Neuronal stem cell (in vitro differentiated cells): Measurements from ENCODE around the gene RNF166.
A peak's percentile ranks its signal among the peaks of the same experiment; 100 is the strongest.

Source experiments
- DNase-seq: peaks from one replicate; pipeline ENCODE4 v3.0.0-alpha.2; 2013; ENCODE audit warnings: low spot score
- H2AFZ ChIP-seq: one replicate; pipeline ENCODE4 v1.6.1; 2013; ENCODE audit warnings: mild to moderate bottlenecking, low read length, inconsistent platforms
- H2AK5ac ChIP-seq: 2 replicates; pipeline ENCODE4 v1.6.1; 2013; ENCODE audit warnings: low read depth, mild to moderate bottlenecking, inconsistent platforms, low read length, moderate library complexity, mixed read lengths
- H2BK120ac ChIP-seq: 2 replicates; pipeline ENCODE4 v1.6.1; 2013; ENCODE audit warnings: low read depth, mild to moderate bottlenecking, inconsistent platforms, low read length, moderate library complexity, mixed read lengths
- H2BK12ac ChIP-seq: one replicate; pipeline ENCODE4 v1.6.1; 2013; ENCODE audit warnings: low read length, inconsistent platforms
- H2BK15ac ChIP-seq: 2 replicates; pipeline ENCODE4 v1.6.1; 2013; ENCODE audit warnings: mild to moderate bottlenecking, low read length, inconsistent platforms, mixed read lengths
- H2BK5ac ChIP-seq: one replicate; pipeline ENCODE4 v1.6.1; 2013; ENCODE audit warnings: inconsistent platforms, mild to moderate bottlenecking, low read length, moderate library complexity
- H3K14ac ChIP-seq: one replicate; pipeline ENCODE4 v1.6.1; 2013; ENCODE audit warnings: low read length, inconsistent platforms
- H3K18ac ChIP-seq: 2 replicates; pipeline ENCODE4 v1.6.1; 2013; ENCODE audit warnings: low read length, inconsistent platforms
- H3K23ac ChIP-seq: 2 replicates; pipeline ENCODE4 v1.6.1; 2013; ENCODE audit warnings: low read depth, mild to moderate bottlenecking, mixed read lengths, low read length, inconsistent platforms; ENCODE audit not compliant: poor library complexity
- H3K27ac ChIP-seq: replicated peaks from 3 replicates; pipeline ENCODE4 v1.5.1; 2013; ENCODE audit warnings: low read length, inconsistent platforms
- H3K27me3 ChIP-seq, 3 experiments: 2 replicates each; pipeline ENCODE4 v1.6.1; 2013; ENCODE audit warnings: low read length in 3 of 3, mild to moderate bottlenecking in 2 of 3, inconsistent platforms in 1 of 3, low read depth in 1 of 3, mixed read lengths in 1 of 3, moderate library complexity in 1 of 3; ENCODE audit not compliant: control insufficient read depth in 3 of 3, insufficient read depth in 3 of 3
- H3K36me3 ChIP-seq, 2 donors: replicated peaks in 1 of 2; 2 replicates each; pipeline ENCODE4 v1.6.1; 2013; ENCODE audit warnings: low read length in 2 of 2; ENCODE audit not compliant: control insufficient read depth in 2 of 2, insufficient read depth in 2 of 2
- H3K4ac ChIP-seq: 2 replicates; pipeline ENCODE4 v1.6.1; 2013; ENCODE audit warnings: inconsistent platforms, mild to moderate bottlenecking, low read length, moderate library complexity
- H3K4me1 ChIP-seq, 2 donors: 1 replicate in 1 of 2; 2 replicates in 1 of 2; pipeline ENCODE4 v1.6.1; 2013; ENCODE audit warnings: low read length in 2 of 2, low read depth in 1 of 2; ENCODE audit not compliant: control insufficient read depth in 2 of 2, insufficient read depth in 1 of 2
- H3K4me2 ChIP-seq: one replicate; pipeline ENCODE4 v1.6.1; 2013; ENCODE audit warnings: mild to moderate bottlenecking, low read length, inconsistent platforms; ENCODE audit not compliant: insufficient read depth, poor library complexity, severe bottlenecking
- H3K4me3 ChIP-seq, 2 donors: 2 replicates each; pipeline ENCODE4 v1.5.1; 2013; ENCODE audit warnings: low read length in 2 of 2, mild to moderate bottlenecking in 2 of 2, inconsistent platforms in 1 of 2, moderate library complexity in 1 of 2
- H3K79me1 ChIP-seq: one replicate; pipeline ENCODE4 v1.6.1; 2013; ENCODE audit warnings: low read depth, mild to moderate bottlenecking, inconsistent platforms, low read length, moderate library complexity
- H3K9ac ChIP-seq: one replicate; pipeline ENCODE4 v1.6.1; 2013; ENCODE audit warnings: mild to moderate bottlenecking, low read depth, low read length, inconsistent platforms; ENCODE audit not compliant: poor library complexity
- H3K9me3 ChIP-seq, 2 donors: replicated peaks in 1 of 2; 2 replicates each; pipeline versions ENCODE3 to v1.6.1; 2013; ENCODE audit warnings: low read length in 2 of 2, mild to moderate bottlenecking in 2 of 2, inconsistent platforms in 1 of 2, low read depth in 1 of 2, mixed read lengths in 1 of 2, moderate library complexity in 1 of 2; ENCODE audit not compliant: control insufficient read depth in 2 of 2, insufficient read depth in 1 of 2
- H4K8ac ChIP-seq: one replicate; pipeline ENCODE4 v1.6.1; 2013; ENCODE audit warnings: low read depth, mild to moderate bottlenecking, inconsistent platforms, low read length, moderate library complexity
- H4K91ac ChIP-seq: one replicate; pipeline ENCODE4 v1.6.1; 2013; ENCODE audit warnings: low read length, low read depth, mild to moderate bottlenecking, inconsistent platforms; ENCODE audit not compliant: poor library complexity
- WGBS, 2 donors: extraction: QIAGEN DNeasy Blood & Tissue Kit; methylation state at CpG; one replicate each; pipeline ENCODE4 v1.1.7; 2013; ENCODE audit warnings: missing lambda C conversion rate in 2 of 2, mixed read lengths in 1 of 2; ENCODE audit not compliant: insufficient read length in 2 of 2, insufficient replicate concordance in 1 of 2; ENCODE audit errors: extremely low coverage in 2 of 2; 5-methylcytosine and 5-hydroxymethylcytosine counted together

The RNF166 gene

GRCh38 chr16:88713568-88714419 lies 7.6 kb upstream of the RNF166 start:
- H4K91ac ChIP-seq = no peak overlapping the region
- no peak overlapping the region for H2BK120ac ChIP-seq
- peak overlapping the region in 1 of 2 donors; percentile 47 for H3K4me3 ChIP-seq
- no peaks in the 10 kb centered on the region for H3K9me3 ChIP-seq
- no peak overlapping the region for H3K9ac ChIP-seq
- H3K27me3 ChIP-seq = no peaks in the 10 kb centered on the region
- peaks cover 19 to 48% of the 10 kb centered on the region in 2 donors for H3K36me3 ChIP-seq
- WGBS, 2 donors = no CpG with 5 or more reads among the region's 30 CpGs
- no peak overlapping the region for H2AFZ ChIP-seq
- no peaks in the 10 kb centered on the region for H3K4me1 ChIP-seq
- no peak for DNase-seq
- H3K23ac ChIP-seq = peak overlapping the region; percentile 65
- H3K79me1 ChIP-seq = no peaks in the 10 kb centered on the region
- H3K18ac ChIP-seq = no peak overlapping the region
- H3K14ac ChIP-seq = peak overlapping the region; percentile 71
- no peak overlapping the region for H2AK5ac ChIP-seq
- H4K8ac ChIP-seq = no peak overlapping the region
- no peak overlapping the region for H2BK12ac ChIP-seq
- H3K4me2 ChIP-seq = no peak overlapping the region
- no peak overlapping the region for H2BK5ac ChIP-seq
- H3K4ac ChIP-seq = no peak overlapping the region
- no peak overlapping the region for H3K27ac ChIP-seq
- H2BK15ac ChIP-seq = no peak overlapping the region

- Histone ChIP-seq H3K9me3 (no peaks in the 10 kb centered on the region), H2BK15ac (no peak overlapping the region), H3K18ac (no peak overlapping the region), H3K27me3 (no peaks in the 10 kb centered on the region), H2BK120ac (no peak overlapping the region), H3K4me2 (no peak overlapping the region), H2AFZ (no peak overlapping the region), H3K4me3 (no peak overlapping the region), H3K27ac (no peak overlapping the region), H3K4me1 (no peaks in the 10 kb centered on the region), H2BK12ac (no peak overlapping the region), H2BK5ac (no peak overlapping the region), H4K91ac (no peak overlapping the region), H3K36me3 (peaks cover 16 to 41% of the 10 kb centered on the region in 2 donors), H3K23ac (peak overlapping the region; percentile 65), H3K14ac (no peak overlapping the region), H3K9ac (no peak overlapping the region), H4K8ac (no peak overlapping the region), H3K4ac (no peak overlapping the region), H2AK5ac (no peak overlapping the region), H3K79me1 (peaks cover 4% of the 10 kb centered on the region)
- WGBS, 2 donors = no CpG with 5 or more reads among the region's 15 CpGs
- DNase-seq = no peak
Measured at GRCh38 chr16:88713054-88713453, 6.8 kb upstream of the RNF166 start.

- H2BK120ac ChIP-seq = no peak overlapping the region
- no peak overlapping the region for H3K4me3 ChIP-seq
- peak overlapping the region; percentile 10 for H2BK12ac ChIP-seq
- H3K23ac ChIP-seq = no peak overlapping the region
- no peak overlapping the region for H2AFZ ChIP-seq
- no peak overlapping the region for H3K18ac ChIP-seq
- H3K4ac ChIP-seq = no peak overlapping the region
- no peaks in the 10 kb centered on the region for H3K9me3 ChIP-seq
- no CpG with 5 or more reads among the region's 25 CpGs for WGBS, 2 donors
- no peak overlapping the region for H2BK15ac ChIP-seq
- H3K4me1 ChIP-seq = peaks cover 0 to 1% of the 10 kb centered on the region in 2 donors
- no peak for DNase-seq
- peak overlapping the region; percentile 21 for H3K14ac ChIP-seq
- H2BK5ac ChIP-seq = no peak overlapping the region
- H3K79me1 ChIP-seq = peaks cover 5% of the 10 kb centered on the region
- H3K9ac ChIP-seq = no peak overlapping the region
- peaks cover 14 to 36% of the 10 kb centered on the region in 2 donors for H3K36me3 ChIP-seq
- no peak overlapping the region for H4K91ac ChIP-seq
- H3K27ac ChIP-seq = no peak overlapping the region
- peak overlapping the region; percentile 75 for H2AK5ac ChIP-seq
- no peak overlapping the region for H3K4me2 ChIP-seq
- no peaks in the 10 kb centered on the region for H3K27me3 ChIP-seq
- H4K8ac ChIP-seq = no peak overlapping the region
Measured at GRCh38 chr16:88712362-88712979, 6.3 kb upstream of the RNF166 start.

GRCh38 chr16:88711750-88712340 lies 5.6 kb upstream of the RNF166 start:
- no peak overlapping the region for H3K27ac ChIP-seq
- peaks cover 5% of the 10 kb centered on the region for H3K79me1 ChIP-seq
- no peak overlapping the region for H3K9ac ChIP-seq
- no peak overlapping the region for H2BK5ac ChIP-seq
- DNase-seq = no peak
- no peak overlapping the region for H2BK15ac ChIP-seq
- no peak overlapping the region for H2BK12ac ChIP-seq
- H3K36me3 ChIP-seq = peaks cover 12 to 29% of the 10 kb centered on the region in 2 donors
- no peaks in the 10 kb centered on the region for H3K9me3 ChIP-seq
- H2AK5ac ChIP-seq = no peak overlapping the region
- H3K4me2 ChIP-seq = no peak overlapping the region
- no peak overlapping the region for H3K23ac ChIP-seq
- no peak overlapping the region for H3K4ac ChIP-seq
- WGBS, 2 donors = no CpG with 5 or more reads among the region's 18 CpGs
- H2AFZ ChIP-seq = no peak overlapping the region
- H3K4me3 ChIP-seq = no peak overlapping the region
- H3K4me1 ChIP-seq = peaks cover 5 to 7% of the 10 kb centered on the region in 2 donors
- no peaks in the 10 kb centered on the region for H3K27me3 ChIP-seq
- no peak overlapping the region for H3K18ac ChIP-seq
- no peak overlapping the region for H4K8ac ChIP-seq
- H4K91ac ChIP-seq = no peak overlapping the region
- no peak overlapping the region for H2BK120ac ChIP-seq
- H3K14ac ChIP-seq = no peak overlapping the region
